H1 (cell line): ENCODE measurements around the gene ZNF609. TPM values are rescaled to one million over a fixed set of nuclear protein-coding genes. Genes with fewer than 3 reads are reported as not detected.

ENCODE experiments used
- CTCF ChIA-PET: fragments of 300-600 bp; sonication (Branson Sonifier 250); formaldehyde crosslinking; loops from one replicate; lab custom pipeline; 2021; ENCODE audit not compliant: partially characterized antibody; lab: Charles Lee
- POLR2A ChIA-PET: fragments of 300-600 bp; sonication (Branson Sonifier 250); formaldehyde crosslinking; loops from one replicate; lab custom pipeline; 2021; ENCODE audit warnings: inconsistent platforms; ENCODE audit not compliant: partially characterized antibody; lab: Charles Lee
- DNase-seq, 2 experiments: peaks; one replicate each; pipeline versions ENCODE4 v3.0.0 to v3.0.0-alpha.2; 2010 to 2022; ENCODE audit warnings: low spot score in 2 of 2, low read depth in 1 of 2, mixed read lengths in 1 of 2
- FAIRE-seq: peaks from 2 replicates; lab custom pipeline; 2011; peaks lifted over from hg19 to GRCh38; lab: Jason Lieb, UNC
- H2AFZ ChIP-seq: 2 replicates; pipeline ENCODE4 v1.8.1; 2012; ENCODE audit warnings: low read length, inconsistent platforms
- H2AK5ac ChIP-seq: 2 replicates; pipeline ENCODE4 v1.6.1; 2013; ENCODE audit warnings: low read depth, low read length
- H2BK120ac ChIP-seq: replicated peaks from 2 replicates; pipeline ENCODE3; 2013; ENCODE audit warnings: low read depth, low read length, inconsistent platforms
- H2BK12ac ChIP-seq: 2 replicates; pipeline ENCODE4 v1.6.1; 2013; ENCODE audit warnings: low read depth, low read length
- H2BK15ac ChIP-seq: 2 replicates; pipeline ENCODE4 v1.6.1; 2013; ENCODE audit warnings: low read length
- H2BK20ac ChIP-seq: 2 replicates; pipeline ENCODE4 v1.6.1; 2013; ENCODE audit warnings: low read length
- H2BK5ac ChIP-seq: 2 replicates; pipeline ENCODE4 v1.6.1; 2013; ENCODE audit warnings: low read depth, low read length
- H3K14ac ChIP-seq: 2 replicates; pipeline ENCODE4 v1.6.1; 2013; ENCODE audit warnings: inconsistent platforms; ENCODE audit not compliant: insufficient read length
- H3K18ac ChIP-seq: 2 replicates; pipeline ENCODE4 v1.6.1; 2013; ENCODE audit warnings: low read length; ENCODE audit errors: extremely low read depth
- H3K23ac ChIP-seq: 2 replicates; pipeline ENCODE4 v1.6.1; 2013; ENCODE audit warnings: inconsistent platforms; ENCODE audit not compliant: insufficient read length
- H3K23me2 ChIP-seq: 2 replicates; pipeline ENCODE4 v1.6.1; 2013; ENCODE audit warnings: low read depth, low read length
- H3K27ac ChIP-seq: 2 replicates; pipeline ENCODE4 v1.6.1; 2011; ENCODE audit warnings: low read depth, low read length, inconsistent platforms
- H3K27me3 ChIP-seq, 4 experiments: replicated peaks in 1 of 4; 1 replicate in 1 of 4; 2 replicates in 3 of 4; pipeline versions ENCODE4 v1.6.1 to v1.8.1; 2011 to 2013; ENCODE audit warnings: low read length in 3 of 4, mild to moderate bottlenecking in 3 of 4, inconsistent platforms in 2 of 4, mixed read lengths in 2 of 4, moderate library complexity in 1 of 4; ENCODE audit not compliant: control insufficient read depth in 3 of 4, insufficient read depth in 3 of 4; ENCODE audit errors: extremely low read depth in 1 of 4
- H3K36me3 ChIP-seq, 4 experiments: 2 replicates each; pipeline versions ENCODE4 v1.6.1 to v1.8.1; 2011 to 2013; ENCODE audit warnings: mild to moderate bottlenecking in 4 of 4, low read length in 3 of 4, moderate library complexity in 2 of 4, control low read depth in 1 of 4, inconsistent platforms in 1 of 4; ENCODE audit not compliant: insufficient read depth in 4 of 4, control insufficient read depth in 2 of 4
- H3K4ac ChIP-seq: replicated peaks from 2 replicates; pipeline ENCODE3; 2013; ENCODE audit warnings: low read length, low read depth, mixed read lengths, inconsistent platforms; ENCODE audit not compliant: insufficient read length
- H3K4me1 ChIP-seq, 4 experiments: replicated peaks in 1 of 4; 1 replicate in 1 of 4; 2 replicates in 3 of 4; pipeline versions ENCODE4 v1.6.1 to v1.8.1; 2011 to 2013; ENCODE audit warnings: low read length in 3 of 4, inconsistent platforms in 2 of 4, mixed read lengths in 1 of 4; ENCODE audit not compliant: insufficient read depth in 4 of 4, control insufficient read depth in 3 of 4
- H3K4me2 ChIP-seq, 2 experiments: 2 replicates each; pipeline versions ENCODE4 v1.6.1 to v1.8.1; 2011 to 2013; ENCODE audit warnings: low read depth in 2 of 2, low read length in 2 of 2, control low read depth in 1 of 2, inconsistent platforms in 1 of 2, mild to moderate bottlenecking in 1 of 2; ENCODE audit not compliant: insufficient read depth in 1 of 2
- H3K4me3 ChIP-seq, 4 experiments: fragments of 200-600, 300-600 bp in 1 of 4; sonication (generic), shearing (Covaris generic), sonication (Bioruptor Twin) in 1 of 4; 2 replicates each; pipeline versions ENCODE4 v1.5.1 to v1.8.1; 2011 to 2016; ENCODE audit warnings: low read length in 4 of 4, low read depth in 3 of 4, control low read depth in 2 of 4, inconsistent platforms in 2 of 4, mild to moderate bottlenecking in 2 of 4, mixed read lengths in 1 of 4, moderate library complexity in 1 of 4; ENCODE audit not compliant: insufficient read depth in 2 of 4; ENCODE audit errors: extremely low read depth in 1 of 4
- H3K56ac ChIP-seq: replicated peaks from 2 replicates; pipeline ENCODE3; 2013; ENCODE audit warnings: low read depth, mild to moderate bottlenecking, mixed read lengths, low read length, inconsistent platforms; ENCODE audit not compliant: insufficient read length
- H3K79me1 ChIP-seq: 2 replicates; pipeline ENCODE4 v1.6.1; 2013; ENCODE audit warnings: low read depth, low read length, control low read depth
- H3K79me2 ChIP-seq, 2 experiments: 2 replicates each; pipeline versions ENCODE4 v1.6.1 to v1.8.1; 2012 to 2013; ENCODE audit warnings: low read length in 2 of 2, mild to moderate bottlenecking in 2 of 2, inconsistent platforms in 1 of 2; ENCODE audit not compliant: insufficient read depth in 2 of 2, control insufficient read depth in 1 of 2
- H3K9ac ChIP-seq, 4 experiments: replicated peaks in 1 of 4; 1 replicate in 1 of 4; 2 replicates in 3 of 4; pipeline versions ENCODE4 v1.6.1 to v1.8.1; 2011 to 2013; ENCODE audit warnings: low read depth in 3 of 4, low read length in 3 of 4, control low read depth in 2 of 4, mild to moderate bottlenecking in 2 of 4, moderate library complexity in 2 of 4, inconsistent platforms in 1 of 4; ENCODE audit errors: extremely low read depth in 1 of 4
- H3K9me3 ChIP-seq, 2 experiments: 2 replicates each; pipeline versions ENCODE4 v1.6.1 to v1.8.1; 2012 to 2013; ENCODE audit warnings: mild to moderate bottlenecking in 2 of 2, moderate library complexity in 2 of 2, control low read depth in 1 of 2, inconsistent platforms in 1 of 2, low read depth in 1 of 2, low read length in 1 of 2, mixed read lengths in 1 of 2; ENCODE audit not compliant: insufficient read depth in 2 of 2
- H4K20me1 ChIP-seq, 2 experiments: replicated peaks in 1 of 2; 2 replicates each; pipeline versions ENCODE3 to v1.8.1; 2011 to 2013; ENCODE audit warnings: inconsistent platforms in 2 of 2, low read length in 2 of 2, mild to moderate bottlenecking in 1 of 2; ENCODE audit not compliant: insufficient read depth in 2 of 2, control insufficient read depth in 1 of 2
- H4K5ac ChIP-seq: 2 replicates; pipeline ENCODE4 v1.6.1; 2013; ENCODE audit warnings: low read length, low read depth, mixed read lengths, inconsistent platforms; ENCODE audit not compliant: insufficient read length
- H4K8ac ChIP-seq: 2 replicates; pipeline ENCODE4 v1.8.0; 2013; ENCODE audit warnings: mild to moderate bottlenecking, moderate library complexity, low read length, inconsistent platforms; ENCODE audit not compliant: insufficient read depth; ENCODE audit errors: extremely low read depth
- H4K91ac ChIP-seq: replicated peaks from 2 replicates; pipeline ENCODE3; 2013; ENCODE audit warnings: low read length, mixed read lengths, inconsistent platforms; ENCODE audit not compliant: insufficient read length
- BACH1 ChIP-seq: IDR thresholded peaks from 2 replicates; pipeline ENCODE4 v1.6.1; 2012; ENCODE audit warnings: low read length, improper control_type of control experiment
- CBX8 ChIP-seq: fragments of 300-800, 300-1000 bp; sonication (generic); IDR thresholded peaks from 2 replicates; pipeline ENCODE4 v1.7.1; 2016; ENCODE audit warnings: low read depth, low read length, borderline replicate concordance
- EGR1 ChIP-seq: IDR thresholded peaks from 2 replicates; pipeline ENCODE4 v1.6.1; 2011; ENCODE audit warnings: low read depth, low read length, borderline replicate concordance
- EZH2 ChIP-seq: fragments of 200-600 bp; sonication (generic); IDR thresholded peaks from 2 replicates; pipeline ENCODE4 v1.7.1; 2012; ENCODE audit warnings: low read depth, mild to moderate bottlenecking, moderate library complexity, low read length, inconsistent platforms; ENCODE audit not compliant: severe bottlenecking
- HDAC6 ChIP-seq: IDR thresholded peaks from one replicate; pipeline ENCODE4 v1.7.1; 2012; ENCODE audit warnings: low read depth, mild to moderate bottlenecking, inconsistent platforms, low read length, moderate library complexity
- JUND ChIP-seq: IDR thresholded peaks from 2 replicates; pipeline ENCODE4 v1.6.1; 2011; ENCODE audit warnings: mild to moderate bottlenecking, improper control_type of control experiment, low read length
- POU5F1 ChIP-seq: IDR thresholded peaks from 2 replicates; pipeline ENCODE4 v1.6.1; 2011; ENCODE audit warnings: low read depth, mild to moderate bottlenecking, low read length, moderate library complexity
- SAP30 ChIP-seq: fragments of 300-600 bp; sonication (generic); IDR thresholded peaks from 2 replicates; pipeline ENCODE4 v1.7.1; 2012; ENCODE audit warnings: low read length, moderate library complexity, mild to moderate bottlenecking, inconsistent platforms; ENCODE audit not compliant: insufficient read depth, insufficient replicate concordance
- SIN3A ChIP-seq, 2 experiments: IDR thresholded peaks in 1 of 2; conservative IDR thresholded peaks in 1 of 2; 2 replicates each; pipeline ENCODE4 v1.6.1; 2011 to 2012; ENCODE audit warnings: low read length in 2 of 2, improper control_type of control experiment in 1 of 2, low read depth in 1 of 2, mild to moderate bottlenecking in 1 of 2
- SIX5 ChIP-seq: IDR thresholded peaks from 2 replicates; pipeline ENCODE4 v1.6.1; 2011; ENCODE audit warnings: mild to moderate bottlenecking, low read depth, low read length
- SP1 ChIP-seq: IDR thresholded peaks from 2 replicates; pipeline ENCODE4 v1.6.1; 2011; ENCODE audit warnings: low read depth, low read length
- SP4 ChIP-seq: IDR thresholded peaks from 2 replicates; pipeline ENCODE4 v1.6.1; 2012; ENCODE audit warnings: low read length, inconsistent platforms
- TAF7 ChIP-seq: optimal IDR thresholded peaks from 2 replicates; pipeline ENCODE3; 2011; ENCODE audit warnings: low read depth, mild to moderate bottlenecking, inconsistent platforms, low read length, moderate library complexity, borderline replicate concordance
- WGBS, 2 experiments: shearing (Covaris generic) in 1 of 2; methylation state at CpG; one replicate each; pipeline versions ENCODE4 v1.1.6 to v1.1.7; 2013 to 2015; ENCODE audit warnings: low lambda C conversion rate in 2 of 2, mixed read lengths in 2 of 2, inconsistent platforms in 1 of 2, low coverage in 1 of 2, missing lambda C conversion rate in 1 of 2; ENCODE audit not compliant: insufficient replicate concordance in 2 of 2, insufficient coverage in 1 of 2, insufficient read length in 1 of 2; ENCODE audit errors: extremely low coverage in 1 of 2, missing lambda C conversion rate in 1 of 2; 5-methylcytosine and 5-hydroxymethylcytosine counted together
- polyA plus RNA-seq, 7 experiments: library from polyadenylated mRNA; depleted of rRNA in 3 of 7; stranded (reverse) in 5 of 7; unstranded in 2 of 7; fragments of >200 nt in 5 of 7; fragments of 200-250 nt in 2 of 7; gene quantifications; 1 replicate in 5 of 7; 2 replicates in 1 of 7; 4 replicates in 1 of 7; pipeline versions ENCODE4 v1.2.1 to v1.2.3, GENCODE V29; 2011 to 2013; ENCODE audit warnings: missing spikeins in 2 of 7, mixed read lengths in 2 of 7
- total RNA-seq: library from RNA; stranded (reverse); fragmentation: NEBNext Ultra II Directional; extraction: Animal tissue kit (Norgen Biotek cat#: 25700); gene quantifications from 2 replicates; pipeline ENCODE4 v1.2.1, GENCODE V29; 2021
- TF ChIP-seq, protein P1 (sequence below): IDR thresholded peaks from 2 replicates; pipeline ENCODE4 v1.6.1; 2011; ENCODE audit warnings: low read length, improper control_type of control experiment

The ZNF609 gene
- total and polyA plus RNA-seq, 2 of the 8 experiments (the other 6 are each of a cell fraction or from before 2014, with no cell fraction given), result 15.5 to 47.8 TPM

DNA sequence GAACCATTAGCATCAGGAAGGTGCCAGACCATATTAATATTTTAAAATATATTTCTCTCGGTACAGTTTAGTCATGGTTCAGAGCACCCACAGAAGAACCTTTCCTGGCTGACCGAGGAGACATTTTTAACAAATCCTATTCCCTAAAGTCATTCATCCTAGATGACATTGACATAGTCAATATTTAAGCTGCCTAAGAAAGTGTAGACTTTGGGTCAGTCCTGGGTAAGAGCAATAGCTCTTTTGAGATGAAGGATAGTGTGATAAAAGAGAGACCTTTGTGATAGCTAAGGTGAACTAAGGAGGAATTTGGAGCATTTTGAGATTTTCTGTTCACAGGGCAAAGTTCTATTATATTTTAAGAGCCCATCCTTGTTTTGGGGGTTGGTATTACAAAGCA, 47.5 kb downstream of the ZNF609 start:
- no peak for FAIRE-seq
- Histone ChIP-seq H3K14ac (no peak overlapping the region), H3K79me1 (no peaks in the 10 kb centered on the region; the same call in 1 of the 2 replicates), H4K20me1 (peaks cover 8 to 11% of the 10 kb centered on the region in 2 experiments), H3K4me1 (no peaks in the 10 kb centered on the region; a peak in 1 of 7 replicates), H2AK5ac (no peak overlapping the region), H2BK20ac (no peak overlapping the region), H3K4me3 (no peak overlapping the region), H2AFZ (no peak overlapping the region), H3K56ac (no peak overlapping the region), H2BK15ac (no peak overlapping the region), H3K27ac (no peak overlapping the region), H3K23me2 (no peaks in the 10 kb centered on the region), H3K18ac (no peak overlapping the region), H4K5ac (no peak overlapping the region), H2BK5ac (no peak overlapping the region), H3K79me2 (peaks cover 5 to 87% of the 10 kb centered on the region in 2 experiments), H3K4me2 (no peak overlapping the region), H4K91ac (no peak overlapping the region), H2BK12ac (no peak overlapping the region), H3K4ac (no peak overlapping the region), H3K27me3 (no peaks in the 10 kb centered on the region), H3K9ac (no peak overlapping the region), H2BK120ac (no peak overlapping the region), H3K23ac (no peak overlapping the region), H3K9me3 (no peaks in the 10 kb centered on the region), H4K8ac (no peak overlapping the region), H3K36me3 (peaks cover 0 to 3% (median 0%) of the 10 kb centered on the region in 4 experiments; a peak in 1 of 8 replicates)
- DNase-seq, result no peak
- POLR2A ChIA-PET, result no interaction called here
- WGBS, 2 experiments, result 92% methylated on average over 2 of the region's 2 CpGs; no CpG with 5 or more reads in 1 of the 2 experiments
- CTCF ChIA-PET, result interaction anchor here (0.8 to 1.0 kb wide), 2 partner anchors 32 to 36 kb away, joined by 3 read pairs; no protein-coding TSS in a partner anchor
- TF ChIP-seq SP4, result no peak
- TF ChIP-seq BACH1, result no peak
- no peak for TF ChIP-seq HDAC6
- no peak for TF ChIP-seq SAP30
- TF ChIP-seq, protein P1, sequence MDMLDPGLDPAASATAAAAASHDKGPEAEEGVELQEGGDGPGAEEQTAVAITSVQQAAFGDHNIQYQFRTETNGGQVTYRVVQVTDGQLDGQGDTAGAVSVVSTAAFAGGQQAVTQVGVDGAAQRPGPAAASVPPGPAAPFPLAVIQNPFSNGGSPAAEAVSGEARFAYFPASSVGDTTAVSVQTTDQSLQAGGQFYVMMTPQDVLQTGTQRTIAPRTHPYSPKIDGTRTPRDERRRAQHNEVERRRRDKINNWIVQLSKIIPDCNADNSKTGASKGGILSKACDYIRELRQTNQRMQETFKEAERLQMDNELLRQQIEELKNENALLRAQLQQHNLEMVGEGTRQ, result no peak
- no peak for TF ChIP-seq POU5F1
- no peak for TF ChIP-seq EZH2
- no peak for TF ChIP-seq SP1
- no peak for TF ChIP-seq CBX8
- TF ChIP-seq SIX5, result no peak
- no peak for TF ChIP-seq EGR1
- no peak for TF ChIP-seq JUND
- TF ChIP-seq SIN3A (conservative IDR thresholded peaks at IDR 0.05 in 1 of 2, IDR thresholded peaks at IDR 0.05 in 1 of 2; ENCODE audit: low read depth in 1 of 2, low read length in 2 of 2), result no peak
- TF ChIP-seq TAF7, result no peak
